Measurements from ENCODE around the gene AKAP6. TPM values are rescaled to one million over a fixed set of nuclear protein-coding genes. Genes with fewer than 3 reads are reported as not detected.

The AKAP6 gene
- total RNA-seq, 1 donor from 2014 or later = 2.8 TPM

DNA sequence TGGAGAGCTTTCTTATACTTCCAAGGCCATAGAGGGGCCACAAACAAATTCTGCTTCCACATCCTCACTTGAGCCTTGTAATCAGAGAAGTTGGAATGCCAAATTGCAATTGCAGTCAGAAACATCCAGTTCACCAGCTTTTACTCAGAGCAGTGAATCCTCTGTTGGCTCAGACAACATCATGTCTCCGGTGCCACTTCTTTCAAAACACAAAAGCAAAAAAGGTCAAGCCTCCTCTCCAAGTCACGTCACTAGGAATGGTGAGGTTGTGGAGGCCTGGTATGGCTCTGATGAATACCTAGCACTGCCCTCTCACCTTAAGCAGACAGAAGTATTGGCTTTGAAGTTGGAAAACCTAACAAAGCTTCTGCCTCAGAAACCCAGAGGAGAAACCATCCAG is 217.1 kb downstream of the AKAP6 start:
- DNase-seq (ENCODE audit: low read depth) (no peak), FAIRE-seq (no peak)
- H3K4me3 Mint-ChIP-seq (ENCODE audit: unreplicated experiment) = no peak overlapping the region
- TF ChIP-seq EZH2 (IDR thresholded peaks at IDR 0.05; ENCODE audit: insufficient read depth, low read length) = no peak
- TF ChIP-seq, protein P1, sequence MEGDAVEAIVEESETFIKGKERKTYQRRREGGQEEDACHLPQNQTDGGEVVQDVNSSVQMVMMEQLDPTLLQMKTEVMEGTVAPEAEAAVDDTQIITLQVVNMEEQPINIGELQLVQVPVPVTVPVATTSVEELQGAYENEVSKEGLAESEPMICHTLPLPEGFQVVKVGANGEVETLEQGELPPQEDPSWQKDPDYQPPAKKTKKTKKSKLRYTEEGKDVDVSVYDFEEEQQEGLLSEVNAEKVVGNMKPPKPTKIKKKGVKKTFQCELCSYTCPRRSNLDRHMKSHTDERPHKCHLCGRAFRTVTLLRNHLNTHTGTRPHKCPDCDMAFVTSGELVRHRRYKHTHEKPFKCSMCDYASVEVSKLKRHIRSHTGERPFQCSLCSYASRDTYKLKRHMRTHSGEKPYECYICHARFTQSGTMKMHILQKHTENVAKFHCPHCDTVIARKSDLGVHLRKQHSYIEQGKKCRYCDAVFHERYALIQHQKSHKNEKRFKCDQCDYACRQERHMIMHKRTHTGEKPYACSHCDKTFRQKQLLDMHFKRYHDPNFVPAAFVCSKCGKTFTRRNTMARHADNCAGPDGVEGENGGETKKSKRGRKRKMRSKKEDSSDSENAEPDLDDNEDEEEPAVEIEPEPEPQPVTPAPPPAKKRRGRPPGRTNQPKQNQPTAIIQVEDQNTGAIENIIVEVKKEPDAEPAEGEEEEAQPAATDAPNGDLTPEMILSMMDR (IDR thresholded peaks at IDR 0.05; ENCODE audit: insufficient read depth, low read depth, low read length) = no peak
- Histone ChIP-seq H3K36me3 (ENCODE audit: insufficient read depth, low read length) (no peaks in the 10 kb centered on the region), H3K9ac (ENCODE audit: low read length) (no peak overlapping the region), H3K79me2 (ENCODE audit: insufficient read depth, low read length) (no peaks in the 10 kb centered on the region), H2AFZ (ENCODE audit: low read depth, low read length) (no peak overlapping the region), H3K9me3 (ENCODE audit: insufficient read depth, low read depth, low read length) (no peaks in the 10 kb centered on the region), H3K4me1 (ENCODE audit: insufficient read depth, low read length) (no peaks in the 10 kb centered on the region), H3K27ac (ENCODE audit: low read depth, low read length) (no peak overlapping the region), H3K27me3 (ENCODE audit: insufficient read depth, low read length) (no peaks in the 10 kb centered on the region), H3K4me3 (ENCODE audit: insufficient read depth, low read depth, low read length) (no peak overlapping the region), H4K20me1 (ENCODE audit: insufficient read depth, low read length) (no peaks in the 10 kb centered on the region), H3K4me2 (ENCODE audit: low read length) (no peak overlapping the region)
- H3K36me3 Mint-ChIP-seq (ENCODE audit: low read depth, unreplicated experiment) = no peaks in the 10 kb centered on the region
- no peaks in the 10 kb centered on the region for H3K9me3 Mint-ChIP-seq (ENCODE audit: unreplicated experiment)
- no peaks in the 10 kb centered on the region for H3K27me3 Mint-ChIP-seq (ENCODE audit: low read depth, unreplicated experiment)
- no peak overlapping the region for H3K27ac Mint-ChIP-seq (ENCODE audit: unreplicated experiment)
- no peaks in the 10 kb centered on the region for H3K4me1 Mint-ChIP-seq (ENCODE audit: low read depth, unreplicated experiment)

DNA sequence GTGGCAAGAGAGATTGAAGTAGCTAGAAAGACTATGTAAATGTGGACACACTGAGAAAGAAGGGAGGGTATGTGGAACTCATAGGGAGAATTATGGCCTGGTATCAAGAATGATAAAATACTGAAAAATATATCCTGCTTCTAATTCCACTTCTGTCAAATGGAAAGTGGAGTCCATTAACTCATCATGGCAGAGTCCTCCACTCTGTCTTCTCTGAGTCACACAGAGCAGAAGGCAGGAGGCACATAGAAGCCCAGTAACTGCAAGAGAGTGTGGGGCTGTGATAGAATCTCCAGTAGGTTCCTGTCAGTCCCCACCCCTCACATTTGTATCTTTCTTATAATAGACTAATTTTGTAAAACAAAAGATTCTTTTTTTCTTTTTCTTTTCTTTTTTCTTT is 223.7 kb downstream of the AKAP6 start:
- H3K27ac ChIP-seq (ENCODE audit: low read depth, low read length) = no peak overlapping the region
- no peaks in the 10 kb centered on the region for H3K4me1 ChIP-seq (ENCODE audit: insufficient read depth, low read length)
- DNase-seq (ENCODE audit: low read depth) = no peak
- no peak for FAIRE-seq
- Mint-ChIP-seq H3K9me3 (ENCODE audit: unreplicated experiment) (no peaks in the 10 kb centered on the region), H3K27me3 (ENCODE audit: low read depth, unreplicated experiment) (no peaks in the 10 kb centered on the region), H3K27ac (ENCODE audit: unreplicated experiment) (no peak overlapping the region), H3K36me3 (ENCODE audit: low read depth, unreplicated experiment) (no peaks in the 10 kb centered on the region), H3K4me3 (ENCODE audit: unreplicated experiment) (no peak overlapping the region), H3K4me1 (ENCODE audit: low read depth, unreplicated experiment) (no peaks in the 10 kb centered on the region)
- H2AFZ ChIP-seq (ENCODE audit: low read depth, low read length) = no peak overlapping the region
- no peak overlapping the region for H3K9ac ChIP-seq (ENCODE audit: low read length)
- H3K27me3 ChIP-seq (ENCODE audit: insufficient read depth, low read length) = no peaks in the 10 kb centered on the region
- no peaks in the 10 kb centered on the region for H4K20me1 ChIP-seq (ENCODE audit: insufficient read depth, low read length)
- no peak overlapping the region for H3K4me3 ChIP-seq (ENCODE audit: insufficient read depth, low read depth, low read length)
- no peaks in the 10 kb centered on the region for H3K36me3 ChIP-seq (ENCODE audit: insufficient read depth, low read length)
- no peaks in the 10 kb centered on the region for H3K79me2 ChIP-seq (ENCODE audit: insufficient read depth, low read length)
- H3K9me3 ChIP-seq (ENCODE audit: insufficient read depth, low read depth, low read length) = no peaks in the 10 kb centered on the region
- no peak overlapping the region for H3K4me2 ChIP-seq (ENCODE audit: low read length)
- TF ChIP-seq, protein P1 (IDR thresholded peaks at IDR 0.05; ENCODE audit: insufficient read depth, low read depth, low read length) = no peak
- TF ChIP-seq EZH2 (IDR thresholded peaks at IDR 0.05; ENCODE audit: insufficient read depth, low read length) = no peak

DNA sequence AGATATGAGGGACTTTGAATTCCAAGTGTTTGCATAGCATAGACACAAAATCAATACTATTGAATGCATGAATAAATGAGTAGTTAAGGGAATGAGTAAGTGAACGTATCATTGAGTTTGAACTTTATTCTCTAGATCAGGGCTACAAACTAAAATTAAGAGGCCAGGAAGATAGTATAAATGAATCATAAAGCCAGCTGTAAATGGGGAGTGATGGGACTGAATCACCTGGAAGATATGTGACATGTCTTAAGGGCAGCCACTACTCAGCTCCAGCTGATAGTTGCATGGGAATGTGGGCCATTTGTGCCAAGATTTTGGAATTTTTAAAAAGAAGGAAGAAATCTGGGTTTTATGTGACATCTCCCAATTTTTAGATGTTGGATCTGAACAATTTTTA is 229.9 kb downstream of the AKAP6 start:
- Histone ChIP-seq H3K79me2 (ENCODE audit: insufficient read depth, low read length) (no peaks in the 10 kb centered on the region), H2AFZ (ENCODE audit: low read depth, low read length) (no peak overlapping the region), H3K4me1 (ENCODE audit: insufficient read depth, low read length) (no peaks in the 10 kb centered on the region), H3K9me3 (ENCODE audit: insufficient read depth, low read depth, low read length) (no peaks in the 10 kb centered on the region), H3K4me3 (ENCODE audit: insufficient read depth, low read depth, low read length) (no peak overlapping the region), H3K4me2 (ENCODE audit: low read length) (no peak overlapping the region), H4K20me1 (ENCODE audit: insufficient read depth, low read length) (no peaks in the 10 kb centered on the region), H3K9ac (ENCODE audit: low read length) (no peak overlapping the region), H3K27ac (ENCODE audit: low read depth, low read length) (no peak overlapping the region), H3K36me3 (ENCODE audit: insufficient read depth, low read length) (no peaks in the 10 kb centered on the region), H3K27me3 (ENCODE audit: insufficient read depth, low read length) (no peaks in the 10 kb centered on the region)
- H3K36me3 Mint-ChIP-seq (ENCODE audit: low read depth, unreplicated experiment) = no peaks in the 10 kb centered on the region
- FAIRE-seq = peak; percentile 49
- TF ChIP-seq, protein P1 (IDR thresholded peaks at IDR 0.05; ENCODE audit: insufficient read depth, low read depth, low read length) = no peak
- no peak for TF ChIP-seq EZH2 (IDR thresholded peaks at IDR 0.05; ENCODE audit: insufficient read depth, low read length)
- H3K4me1 Mint-ChIP-seq (ENCODE audit: low read depth, unreplicated experiment) = no peaks in the 10 kb centered on the region
- H3K9me3 Mint-ChIP-seq (ENCODE audit: unreplicated experiment) = no peaks in the 10 kb centered on the region
- H3K4me3 Mint-ChIP-seq (ENCODE audit: unreplicated experiment) = no peak overlapping the region
- H3K27me3 Mint-ChIP-seq (ENCODE audit: low read depth, unreplicated experiment) = no peaks in the 10 kb centered on the region
- peak; percentile 50 for DNase-seq (ENCODE audit: low read depth)
- no peak overlapping the region for H3K27ac Mint-ChIP-seq (ENCODE audit: unreplicated experiment)
